HG03103 (cell line): Measurements from ENCODE around the gene CYP4A11.
"Not testable (repeated sequence)": the region's sequence is repeated elsewhere in the genome, so short reads cannot be mapped to it uniquely, and the experiment has no call there.

Experiments used
- ATAC-seq: cut with Tn5 transposase; IDR thresholded peaks from one replicate; pipeline ENCODE4 v1.9.1; 2021; ENCODE audit warnings: low read depth; ENCODE audit not compliant: unreplicated experiment

Gene CYP4A11

DNA sequence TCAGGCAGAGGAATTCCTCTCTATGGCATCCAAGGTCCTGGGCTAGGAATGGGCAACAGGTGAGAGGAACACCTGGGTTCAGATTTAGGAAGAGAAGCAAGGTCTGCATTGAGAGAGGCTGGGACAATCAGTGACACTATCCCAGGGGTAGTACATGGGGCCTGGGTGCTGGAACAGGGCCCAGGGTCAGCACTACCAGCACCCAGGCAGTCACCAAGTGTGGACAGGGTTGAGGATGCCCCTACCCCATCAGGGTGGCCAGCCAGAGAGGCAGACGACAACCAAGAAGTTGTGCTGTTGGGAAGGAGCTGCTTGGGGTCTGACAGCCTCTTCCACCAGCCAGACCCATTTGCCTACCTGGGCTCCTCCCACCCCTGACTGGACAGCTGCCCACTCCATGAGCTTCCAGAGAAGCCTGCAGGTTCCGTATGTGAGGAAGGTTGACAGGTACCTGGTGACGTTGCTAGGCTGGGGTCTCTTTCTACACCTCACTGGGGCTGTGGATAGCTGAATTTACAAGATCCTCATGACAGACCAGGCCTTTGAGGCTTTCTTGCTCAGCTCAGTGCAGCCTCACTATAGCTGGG, 13.9 kb downstream of the CYP4A11 start:
- no peak for ATAC-seq

GRCh38 chr1:46910790-46911189, 30.5 kb downstream of the CYP4A11 start:
- no peak for ATAC-seq

- no peak for ATAC-seq
These were observed 37.8 kb downstream of the CYP4A11 start for GRCh38 chr1:46903481-46903880.

DNA sequence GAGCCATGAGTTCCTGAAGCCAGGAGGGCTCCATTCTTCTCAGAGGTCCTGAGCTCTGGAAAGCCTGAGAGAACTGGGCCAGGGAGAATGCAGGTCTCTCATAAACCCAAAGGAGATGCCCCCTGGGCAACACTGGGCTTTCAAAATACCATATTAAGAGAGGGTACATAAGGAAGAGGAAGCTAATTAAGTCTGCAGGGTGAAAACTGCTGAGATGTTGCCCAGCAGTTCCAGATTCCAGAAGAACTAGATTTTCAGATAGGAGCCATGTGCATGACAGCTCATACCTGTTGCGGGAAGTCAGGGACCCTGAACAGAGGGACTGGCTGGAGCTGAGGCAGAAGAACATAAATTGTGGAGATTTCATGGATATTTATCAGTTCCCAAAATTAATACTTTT, 40.9 kb downstream of the CYP4A11 start:
- ATAC-seq: no peak

- ATAC-seq: not testable (repeated sequence)
These were observed 59.6 kb downstream of the CYP4A11 start for GRCh38 chr1:46881656-46882055.
